Measurements from ENCODE around the gene SMIM27. TPM values are rescaled to one million over a fixed set of nuclear protein-coding genes. Genes with fewer than 3 reads are reported as not detected.

The SMIM27 gene
- total and polyA plus RNA-seq, 2 of the 13 experiments (the other 11 are each of a cell fraction or from before 2014, with no cell fraction given): 17.9 to 19.0 TPM

DNA sequence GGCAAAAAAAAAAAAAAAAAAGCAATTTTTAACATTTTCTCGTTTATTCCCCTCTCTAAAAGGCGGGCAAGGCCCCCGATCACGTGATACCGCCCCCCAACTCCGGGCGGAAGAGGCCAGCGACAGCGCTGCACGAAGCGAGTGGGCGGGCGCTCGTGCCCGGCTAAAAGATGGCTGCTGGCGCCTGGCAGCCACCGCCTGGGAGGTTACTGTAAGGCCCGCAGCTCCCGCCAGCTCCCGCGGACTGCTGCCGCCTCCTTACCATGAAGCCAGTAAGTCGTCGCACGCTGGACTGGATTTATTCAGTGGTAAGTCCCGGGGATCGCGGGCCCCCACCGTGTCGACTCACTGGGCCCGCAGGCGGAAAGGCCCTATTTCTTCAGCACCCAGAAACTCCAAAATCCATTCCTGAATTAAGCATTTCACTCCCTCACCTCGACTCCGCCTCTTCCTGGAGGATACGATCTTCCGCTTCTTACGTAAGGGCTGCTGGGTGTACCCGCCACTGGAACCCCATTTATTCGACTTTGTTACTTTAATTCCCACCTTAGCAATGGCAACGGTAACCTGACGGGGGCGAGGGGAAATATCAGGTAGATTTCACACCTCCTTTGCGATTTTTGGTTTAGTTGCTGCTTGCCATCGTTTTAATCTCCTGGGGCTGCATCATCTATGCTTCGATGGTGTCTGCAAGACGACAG, at the start of gene SMIM27, which contains the start of gene TOPORS (continued):
- TF ChIP-seq ZNF687 (CRISPR knock-in tag; IDR thresholded peaks at IDR 0.05): peak; percentile 83
- no peak for TF ChIP-seq IRX3 (CRISPR knock-in tag; IDR thresholded peaks at IDR 0.05; ENCODE audit: borderline replicate concordance, low read depth)
- TF ChIP-seq ZNF724P (CRISPR knock-in tag; IDR thresholded peaks at IDR 0.05; ENCODE audit: borderline replicate concordance): 0 out of 2 replicates have a peak, but pooled peaks have one; percentile 68
- TF ChIP-seq ZNF232 (CRISPR knock-in tag; IDR thresholded peaks at IDR 0.05; ENCODE audit: borderline replicate concordance): peak; percentile 32; the same call in 1 of the 2 replicates
- TF ChIP-seq HMG20A (CRISPR knock-in tag; IDR thresholded peaks at IDR 0.05; ENCODE audit: borderline replicate concordance): no peak
- TF ChIP-seq ZNF275 (CRISPR knock-in tag; IDR thresholded peaks at IDR 0.05; ENCODE audit: borderline replicate concordance): no peak; the same call in 1 of the 2 replicates
- TF ChIP-seq ZNF280B (CRISPR knock-in tag; IDR thresholded peaks at IDR 0.05; ENCODE audit: borderline replicate concordance): peak; percentile 75; the same call in 1 of the 2 replicates
- no peak for TF ChIP-seq GTF3A (CRISPR knock-in tag; conservative IDR thresholded peaks at IDR 0.05)
- peak; percentile 54; the same call in 1 of the 2 replicates for TF ChIP-seq ZNF891 (CRISPR knock-in tag; IDR thresholded peaks at IDR 0.05)
- TF ChIP-seq ZNF572 (CRISPR knock-in tag; IDR thresholded peaks at IDR 0.05): no peak
- peak; percentile 92 for TF ChIP-seq NAIF1 (CRISPR knock-in tag; IDR thresholded peaks at IDR 0.05; ENCODE audit: borderline replicate concordance)
- TF ChIP-seq ZNF383 (CRISPR knock-in tag; IDR thresholded peaks at IDR 0.05; ENCODE audit: borderline replicate concordance): no peak
- TF ChIP-seq ZNF567 (CRISPR knock-in tag; IDR thresholded peaks at IDR 0.05; ENCODE audit: borderline replicate concordance): no peak
- TF ChIP-seq STAT5B (CRISPR knock-in tag; IDR thresholded peaks at IDR 0.05): no peak
- TF ChIP-seq, protein P1, sequence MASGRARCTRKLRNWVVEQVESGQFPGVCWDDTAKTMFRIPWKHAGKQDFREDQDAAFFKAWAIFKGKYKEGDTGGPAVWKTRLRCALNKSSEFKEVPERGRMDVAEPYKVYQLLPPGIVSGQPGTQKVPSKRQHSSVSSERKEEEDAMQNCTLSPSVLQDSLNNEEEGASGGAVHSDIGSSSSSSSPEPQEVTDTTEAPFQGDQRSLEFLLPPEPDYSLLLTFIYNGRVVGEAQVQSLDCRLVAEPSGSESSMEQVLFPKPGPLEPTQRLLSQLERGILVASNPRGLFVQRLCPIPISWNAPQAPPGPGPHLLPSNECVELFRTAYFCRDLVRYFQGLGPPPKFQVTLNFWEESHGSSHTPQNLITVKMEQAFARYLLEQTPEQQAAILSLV (CRISPR knock-in tag; IDR thresholded peaks at IDR 0.05; ENCODE audit: borderline replicate concordance): peak; percentile 85; the same call in 1 of the 2 replicates
- no peak for TF ChIP-seq FOXP1 (IDR thresholded peaks at IDR 0.05)
- TF ChIP-seq FOXP1 (CRISPR knock-in tag; IDR thresholded peaks at IDR 0.05): no peak
- TF ChIP-seq RFX3 (CRISPR knock-in tag; IDR thresholded peaks at IDR 0.05): no peak
- no peak for TF ChIP-seq ZNF33A (CRISPR knock-in tag; IDR thresholded peaks at IDR 0.05; ENCODE audit: borderline replicate concordance)
- no peak for TF ChIP-seq CREB3 (CRISPR knock-in tag; IDR thresholded peaks at IDR 0.05)
- peak; percentile 84; the same call in 1 of the 2 replicates for TF ChIP-seq HOXA5 (CRISPR knock-in tag; IDR thresholded peaks at IDR 0.05)

Measured in HepG2 (cell line).